Measurements from ENCODE around the gene NHLRC4. TPM values are rescaled to one million over a fixed set of nuclear protein-coding genes. Genes with fewer than 3 reads are reported as not detected.

NHLRC4 gene
- total RNA-seq, 1 experiment from 2014 or later = 0.44 TPM

GRCh38 chr16:537415-538335, 29.1 kb upstream of the NHLRC4 start:
- CTCF ChIA-PET = no interaction called here
- TF ChIP-seq EZH2phosphoT487 (IDR thresholded peaks at IDR 0.05; ENCODE audit: borderline replicate concordance, low read length) (no peak), CTCF (conservative IDR thresholded peaks at IDR 0.05; ENCODE audit: low read depth, low read length) (0 out of 2 replicates have a peak, but pooled peaks have one; percentile 29)
- no peaks in the 10 kb centered on the region for H3K9me2 ChIP-seq (replicated peaks; ENCODE audit: low read length)
- no peak overlapping the region for H2AFZ ChIP-seq (ENCODE audit: low read length)
- no peaks in the 10 kb centered on the region for H3K27me3 ChIP-seq (ENCODE audit: low read length)
- H3K4me3 ChIP-seq (ENCODE audit: low read length) = no peak overlapping the region
- H3K79me2 ChIP-seq (ENCODE audit: low read length) = peaks cover 98% of the 10 kb centered on the region
- ATAC-seq (no peak), DNase-seq (no peak)
- POLR2A ChIA-PET (ENCODE audit: unreplicated experiment) = no interaction called here
- H3K9me3 ChIP-seq (ENCODE audit: low read length) = no peaks in the 10 kb centered on the region
- no peak overlapping the region for H3K9ac ChIP-seq (ENCODE audit: low read length)
- peaks cover 25% of the 10 kb centered on the region for H3K4me1 ChIP-seq (ENCODE audit: insufficient read depth, low read length)
- no peaks in the 10 kb centered on the region for H3F3A ChIP-seq (ENCODE audit: low read length, unreplicated experiment)
- intact Hi-C loops (cut with micrococcal nuclease) = no loop called here
- no TSS peak for BruUV-seq (replicated peaks)
- no peaks in the 10 kb centered on the region; the same call in 1 of the 2 replicates for H3K36me3 ChIP-seq (ENCODE audit: low read depth, low read length)
- H3K4me2 ChIP-seq (ENCODE audit: low read length) = no peak overlapping the region
- peaks cover 9% of the 10 kb centered on the region; the same call in 1 of the 2 replicates for H4K20me1 ChIP-seq (ENCODE audit: low read length)
- H3K27ac ChIP-seq (ENCODE audit: low read length) = no peak overlapping the region

- Histone ChIP-seq H3K79me2 (ENCODE audit: low read length) (peaks cover 89% of the 10 kb centered on the region), H3F3A (ENCODE audit: low read length, unreplicated experiment) (no peaks in the 10 kb centered on the region), H2AFZ (ENCODE audit: low read length) (no peak overlapping the region), H3K4me2 (ENCODE audit: low read length) (no peak overlapping the region), H3K9ac (ENCODE audit: low read length) (no peak overlapping the region), H3K9me2 (replicated peaks; ENCODE audit: low read length) (no peaks in the 10 kb centered on the region), H3K4me3 (ENCODE audit: low read length) (no peak overlapping the region), H3K9me3 (ENCODE audit: low read length) (no peaks in the 10 kb centered on the region), H3K36me3 (ENCODE audit: low read depth, low read length) (no peaks in the 10 kb centered on the region; the same call in 1 of the 2 replicates), H3K4me1 (ENCODE audit: insufficient read depth, low read length) (peaks cover 12% of the 10 kb centered on the region), H3K27ac (ENCODE audit: low read length) (no peak overlapping the region), H4K20me1 (ENCODE audit: low read length) (0 out of 2 replicates have a peak, but pooled peaks cover 1% of the 10 kb centered on the region), H3K27me3 (ENCODE audit: low read length) (no peaks in the 10 kb centered on the region)
- TF ChIP-seq EZH2 (IDR thresholded peaks at IDR 0.05; ENCODE audit: low read length, unreplicated experiment) (no peak), EZH2phosphoT487 (IDR thresholded peaks at IDR 0.05; ENCODE audit: borderline replicate concordance, low read length) (no peak), CTCF (conservative IDR thresholded peaks at IDR 0.05; ENCODE audit: low read depth, low read length) (no peak)
- DNase-seq = no peak
- ChIA-PET CTCF (no interaction called here), POLR2A (ENCODE audit: unreplicated experiment) (no interaction called here)
- intact Hi-C loops (cut with micrococcal nuclease) = no loop called here
- BruUV-seq (replicated peaks) = no TSS peak
- no peak for ATAC-seq
Measured at GRCh38 chr16:539901-540530, 26.8 kb upstream of the NHLRC4 start.

Measured in PC-3 (cell line).